OCI-LY7 (cell line): Measurements from ENCODE around the gene IQCK.

Experiments used
- EZH2phosphoT487 ChIP-seq: fragments of 200-600 bp; sonication (generic); IDR thresholded peaks from 2 replicates; pipeline ENCODE4 v1.6.1; 2018; ENCODE audit warnings: low read depth, borderline replicate concordance, mild to moderate bottlenecking, mixed run types, antibody characterized with exemption, low read length, moderate library complexity, mixed read lengths
- TF ChIP-seq, protein P1 (sequence below): fragments of 200-600 bp; sonication (generic); conservative IDR thresholded peaks from 2 replicates; pipeline ENCODE4 v1.5.1; 2014; ENCODE audit warnings: mild to moderate bottlenecking, antibody characterized with exemption, low read length, moderate library complexity, mixed read lengths

- TF ChIP-seq, protein P1, sequence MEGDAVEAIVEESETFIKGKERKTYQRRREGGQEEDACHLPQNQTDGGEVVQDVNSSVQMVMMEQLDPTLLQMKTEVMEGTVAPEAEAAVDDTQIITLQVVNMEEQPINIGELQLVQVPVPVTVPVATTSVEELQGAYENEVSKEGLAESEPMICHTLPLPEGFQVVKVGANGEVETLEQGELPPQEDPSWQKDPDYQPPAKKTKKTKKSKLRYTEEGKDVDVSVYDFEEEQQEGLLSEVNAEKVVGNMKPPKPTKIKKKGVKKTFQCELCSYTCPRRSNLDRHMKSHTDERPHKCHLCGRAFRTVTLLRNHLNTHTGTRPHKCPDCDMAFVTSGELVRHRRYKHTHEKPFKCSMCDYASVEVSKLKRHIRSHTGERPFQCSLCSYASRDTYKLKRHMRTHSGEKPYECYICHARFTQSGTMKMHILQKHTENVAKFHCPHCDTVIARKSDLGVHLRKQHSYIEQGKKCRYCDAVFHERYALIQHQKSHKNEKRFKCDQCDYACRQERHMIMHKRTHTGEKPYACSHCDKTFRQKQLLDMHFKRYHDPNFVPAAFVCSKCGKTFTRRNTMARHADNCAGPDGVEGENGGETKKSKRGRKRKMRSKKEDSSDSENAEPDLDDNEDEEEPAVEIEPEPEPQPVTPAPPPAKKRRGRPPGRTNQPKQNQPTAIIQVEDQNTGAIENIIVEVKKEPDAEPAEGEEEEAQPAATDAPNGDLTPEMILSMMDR: no peak
- TF ChIP-seq EZH2phosphoT487: no peak
Observed at GRCh38 chr16:19892902-19893301, 174.8 kb downstream of the IQCK start.
